HepG2 (cell line): ENCODE data around the gene CEP104. TPM values are rescaled to one million over a fixed set of nuclear protein-coding genes. Genes with fewer than 3 reads are reported as not detected.

Source experiments
- ARNT ChIP-seq: fragments of 450-650 bp; IDR thresholded peaks from 2 replicates; pipeline ENCODE4 v1.6.1; 2017
- DMAP1 ChIP-seq: IDR thresholded peaks from 2 replicates; pipeline ENCODE4 v1.6.1; 2016
- ELK4 ChIP-seq: sonication (generic); formaldehyde crosslinking; IDR thresholded peaks from 2 replicates; pipeline ENCODE4 v1.9.0; 2021; ENCODE audit warnings: missing genetic modification reagents, borderline replicate concordance
- FOXJ3 ChIP-seq: sonication (generic); formaldehyde crosslinking; IDR thresholded peaks from 2 replicates; pipeline ENCODE4 v1.4.0; 2020; ENCODE audit warnings: missing genetic modification reagents, mild to moderate bottlenecking, borderline replicate concordance
- HNF1A ChIP-seq, 2 experiments: sonication (generic) in 1 of 2; formaldehyde crosslinking in 1 of 2; IDR thresholded peaks; 2 replicates each; pipeline versions ENCODE4 v1.4.0 to v1.6.1; 2016 to 2020; ENCODE audit warnings: borderline replicate concordance in 1 of 2, low read depth in 1 of 2, mild to moderate bottlenecking in 1 of 2, missing genetic modification reagents in 1 of 2
- HNRNPLL ChIP-seq: fragments of 200-400 bp; formaldehyde crosslinking; IDR thresholded peaks from 2 replicates; pipeline ENCODE4 v1.6.1; 2017; ENCODE audit warnings: mild to moderate bottlenecking, low read depth, low read length; ENCODE audit not compliant: poor library complexity, severe bottlenecking
- HOXA5 ChIP-seq: sonication (generic); formaldehyde crosslinking; IDR thresholded peaks from 2 replicates; pipeline ENCODE4 v1.4.0; 2020; ENCODE audit warnings: missing genetic modification reagents
- ISL2 ChIP-seq: sonication (generic); formaldehyde crosslinking; IDR thresholded peaks from 2 replicates; pipeline ENCODE4 v1.5.0; 2020; ENCODE audit warnings: missing genetic modification reagents
- KLF9 ChIP-seq: IDR thresholded peaks from 2 replicates; pipeline ENCODE4 v1.6.1; 2016; ENCODE audit warnings: low read depth
- MXD4 ChIP-seq: IDR thresholded peaks from 2 replicates; pipeline ENCODE4 v1.6.1; 2016; ENCODE audit warnings: mild to moderate bottlenecking, missing biosample characterization, missing genetic modification reagents
- NR2C2 ChIP-seq: sonication (generic); formaldehyde crosslinking; IDR thresholded peaks from 2 replicates; pipeline ENCODE4 v1.4.0; 2020; ENCODE audit warnings: missing genetic modification reagents, mild to moderate bottlenecking, moderate library complexity, borderline replicate concordance
- NRL ChIP-seq: sonication (generic); formaldehyde crosslinking; IDR thresholded peaks from 2 replicates; pipeline ENCODE4 v1.5.0; 2020; ENCODE audit warnings: missing genetic modification reagents, mild to moderate bottlenecking, moderate library complexity, borderline replicate concordance
- PHF21A ChIP-seq: sonication (generic); formaldehyde crosslinking; IDR thresholded peaks from 2 replicates; pipeline ENCODE4 v1.5.0; 2020; ENCODE audit warnings: mild to moderate bottlenecking, missing genetic modification reagents
- SMAD9 ChIP-seq: sonication (generic); formaldehyde crosslinking; IDR thresholded peaks from 2 replicates; pipeline ENCODE4 v1.5.1; 2020; ENCODE audit warnings: mild to moderate bottlenecking, missing genetic modification reagents
- SOX13 ChIP-seq, 3 experiments: fragments of 450-650 bp in 1 of 3; sonication (generic) in 1 of 3; formaldehyde crosslinking in 1 of 3; IDR thresholded peaks in 2 of 3; conservative IDR thresholded peaks in 1 of 3; 2 replicates each; pipeline versions ENCODE4 v1.5.0 to v1.6.1; 2016 to 2020; ENCODE audit warnings: antibody characterized with exemption in 1 of 3, mild to moderate bottlenecking in 1 of 3, missing compliant biosample characterization in 1 of 3, missing genetic modification reagents in 1 of 3, moderate library complexity in 1 of 3
- SOX5 ChIP-seq: IDR thresholded peaks from 2 replicates; pipeline ENCODE4 v1.6.1; 2016; ENCODE audit warnings: borderline replicate concordance
- SP1 ChIP-seq, 2 experiments: fragments of 450-650 bp in 1 of 2; sonication (generic) in 1 of 2; formaldehyde crosslinking in 1 of 2; IDR thresholded peaks; 2 replicates each; pipeline versions ENCODE4 v1.4.0 to v1.6.1; 2016 to 2020; ENCODE audit warnings: missing genetic modification reagents in 1 of 2
- THRA ChIP-seq: sonication (generic); formaldehyde crosslinking; IDR thresholded peaks from 2 replicates; pipeline ENCODE4 v1.4.0; 2020; ENCODE audit warnings: missing genetic modification reagents, borderline replicate concordance
- ZFY ChIP-seq: sonication (generic); formaldehyde crosslinking; IDR thresholded peaks from 2 replicates; pipeline ENCODE4 v1.4.0; 2020; ENCODE audit warnings: missing genetic modification reagents
- ZNF556 ChIP-seq: sonication (generic); formaldehyde crosslinking; IDR thresholded peaks from 2 replicates; pipeline ENCODE4 v1.4.0; 2020; ENCODE audit warnings: mild to moderate bottlenecking, missing genetic modification reagents, borderline replicate concordance
- ZNF816 ChIP-seq: sonication (generic); formaldehyde crosslinking; IDR thresholded peaks from 2 replicates; pipeline ENCODE4 v1.8.0; 2022; ENCODE audit warnings: missing genetic modification reagents, mild to moderate bottlenecking, borderline replicate concordance
- polyA plus RNA-seq, 8 experiments: library from polyadenylated mRNA; depleted of rRNA in 3 of 8; stranded (reverse) in 7 of 8; unstranded in 1 of 8; fragments of >200 nt; fragmentation: Illumina TruSeq in 4 of 8; extraction: Trizol in 4 of 8; gene quantifications; 2 replicates each; pipeline versions ENCODE4 v1.2.1 to v1.2.3, GENCODE V29; 2011 to 2016; ENCODE audit warnings: low read depth in 4 of 8, missing spikeins in 1 of 8, mixed read lengths in 1 of 8; ENCODE audit not compliant: insufficient read depth in 1 of 8
- total RNA-seq, 5 experiments: library from RNA; depleted of rRNA; stranded (reverse); fragments of >200 nt; fragmentation: Illumina TruSeq; extraction: Trizol; gene quantifications; 2 replicates each; pipeline ENCODE4 v1.2.3, GENCODE V29; 2016; ENCODE audit warnings: low read depth in 1 of 5

The CEP104 gene
- total and polyA plus RNA-seq, 2 of the 13 experiments (the other 11 are each of a cell fraction or from before 2014, with no cell fraction given), result 20.4 to 30.1 TPM

- TF ChIP-seq MXD4 (peak; percentile 78; the same call in 1 of the 2 replicates), HNF1A (IDR thresholded peaks at IDR 0.05; ENCODE audit: low read depth) (no peak), HNF1A (CRISPR knock-in tag; IDR thresholded peaks at IDR 0.05; ENCODE audit: borderline replicate concordance) (peak; percentile 58; the same call in 1 of the 2 replicates), SP1 (IDR thresholded peaks at IDR 0.05) (no peak), SP1 (CRISPR knock-in tag; IDR thresholded peaks at IDR 0.05) (peak; percentile 64), HNRNPLL (peak; percentile 36), SOX13 (IDR thresholded peaks at IDR 0.05) (0 out of 2 replicates have a peak, but pooled peaks have one; percentile 14), SOX13 (CRISPR knock-in tag; conservative IDR thresholded peaks at IDR 0.05 in 1 of 2, IDR thresholded peaks at IDR 0.05 in 1 of 2) (peak in 1 of 2 experiments; percentile 44; a peak in 1 of 4 replicates), DMAP1 (CRISPR knock-in tag) (peak; percentile 90), PHF21A (CRISPR knock-in tag) (peak; percentile 44; the same call in 1 of the 2 replicates), SOX5 (CRISPR knock-in tag) (peak; percentile 55; the same call in 1 of the 2 replicates), ZFY (CRISPR knock-in tag) (peak; percentile 99), ZNF556 (0 out of 2 replicates have a peak, but pooled peaks have one; percentile 34), NRL (CRISPR knock-in tag) (no peak), THRA (CRISPR knock-in tag) (peak; percentile 88), SMAD9 (no peak), KLF9 (CRISPR knock-in tag) (0 out of 2 replicates have a peak, but pooled peaks have one; percentile 38), FOXJ3 (CRISPR knock-in tag) (no peak), NR2C2 (peak; percentile 99), ZNF816 (0 out of 2 replicates have a peak, but pooled peaks have one; percentile 32), HOXA5 (CRISPR knock-in tag) (peak; percentile 65; the same call in 1 of the 2 replicates), ELK4 (CRISPR knock-in tag) (no peak; the same call in 1 of the 2 replicates), ISL2 (CRISPR knock-in tag) (peak; percentile 67), ARNT (no peak)
Observed at GRCh38 chr1:3796215-3797061, 60.6 kb downstream of the CEP104 start, which contains the start of gene LRRC47 (continued).
